ENCODE results near the gene SH3GL2. TPM values are rescaled to one million over a fixed set of nuclear protein-coding genes. Genes with fewer than 3 reads are reported as not detected.

Gene SH3GL2
- total RNA-seq, 4 donors from 2014 or later: 3.6 to 6.8 (median 4.7) TPM

DNA sequence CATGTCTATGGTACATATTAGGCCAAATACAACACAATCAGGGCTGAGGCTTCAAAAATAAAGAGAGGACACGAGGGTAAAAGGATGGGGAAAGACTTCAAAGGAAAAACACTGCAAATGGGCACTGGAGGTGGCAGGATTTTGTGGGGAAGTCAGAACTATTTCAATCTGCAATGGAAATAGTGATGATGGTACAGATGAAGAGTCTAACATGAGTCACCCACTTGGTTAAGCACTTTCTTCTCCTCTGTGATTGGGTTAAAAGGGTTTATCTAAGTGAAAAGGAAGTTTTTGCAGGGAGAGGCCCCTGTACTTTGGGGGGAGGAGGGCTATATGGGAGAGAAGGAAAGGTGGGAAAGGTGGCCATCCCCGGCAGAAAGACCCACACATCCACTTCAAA, 4.5 kb upstream of the SH3GL2 start:
- TF ChIP-seq POLR2AphosphoS5 (IDR thresholded peaks at IDR 0.05) (no peak), EP300 (IDR thresholded peaks at IDR 0.05) (no peak), POLR2A (IDR thresholded peaks at IDR 0.05) (no peak)
- TF ChIP-seq, protein P1, sequence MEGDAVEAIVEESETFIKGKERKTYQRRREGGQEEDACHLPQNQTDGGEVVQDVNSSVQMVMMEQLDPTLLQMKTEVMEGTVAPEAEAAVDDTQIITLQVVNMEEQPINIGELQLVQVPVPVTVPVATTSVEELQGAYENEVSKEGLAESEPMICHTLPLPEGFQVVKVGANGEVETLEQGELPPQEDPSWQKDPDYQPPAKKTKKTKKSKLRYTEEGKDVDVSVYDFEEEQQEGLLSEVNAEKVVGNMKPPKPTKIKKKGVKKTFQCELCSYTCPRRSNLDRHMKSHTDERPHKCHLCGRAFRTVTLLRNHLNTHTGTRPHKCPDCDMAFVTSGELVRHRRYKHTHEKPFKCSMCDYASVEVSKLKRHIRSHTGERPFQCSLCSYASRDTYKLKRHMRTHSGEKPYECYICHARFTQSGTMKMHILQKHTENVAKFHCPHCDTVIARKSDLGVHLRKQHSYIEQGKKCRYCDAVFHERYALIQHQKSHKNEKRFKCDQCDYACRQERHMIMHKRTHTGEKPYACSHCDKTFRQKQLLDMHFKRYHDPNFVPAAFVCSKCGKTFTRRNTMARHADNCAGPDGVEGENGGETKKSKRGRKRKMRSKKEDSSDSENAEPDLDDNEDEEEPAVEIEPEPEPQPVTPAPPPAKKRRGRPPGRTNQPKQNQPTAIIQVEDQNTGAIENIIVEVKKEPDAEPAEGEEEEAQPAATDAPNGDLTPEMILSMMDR (IDR thresholded peaks at IDR 0.05): no peak
- Histone ChIP-seq H3K27me3 (peaks cover 19% of the 10 kb centered on the region), H3K4me1 (peaks cover 0 to 13% (median 6%) of the 10 kb centered on the region in 3 donors), H3K4me3 (no peak overlapping the region), H3K9me3 (no peaks in the 10 kb centered on the region), H3K27ac (no peak overlapping the region), H3K36me3 (no peaks in the 10 kb centered on the region)
- no peak for ATAC-seq
- 32 to 74% methylated on average over 2 of the region's 2 CpGs for WGBS, 2 donors (ENCODE audit: low coverage in 1 of 2)

DNA sequence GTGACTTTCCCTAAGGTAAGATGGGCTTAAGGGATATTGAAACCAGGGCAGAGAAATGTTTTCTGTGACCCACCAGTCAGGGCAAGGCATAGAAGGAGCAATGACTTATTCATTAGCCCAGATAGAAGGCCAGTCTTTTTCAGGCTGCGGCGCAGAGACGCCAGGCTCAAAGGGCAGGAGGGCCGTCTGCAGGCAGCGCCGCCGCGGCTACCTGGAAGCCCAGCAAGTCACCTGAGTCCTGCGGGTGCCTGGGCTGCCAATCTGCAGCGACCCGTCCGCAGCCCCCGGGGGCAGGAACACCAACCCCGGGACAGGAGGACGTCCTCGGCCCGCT, 322 bp upstream of the SH3GL2 start:
- Histone ChIP-seq H3K9me3 (no peaks in the 10 kb centered on the region), H3K36me3 (no peaks in the 10 kb centered on the region), H3K4me3 (peak overlapping the region; percentile 67 to 79), H3K27me3 (peaks cover 25% of the 10 kb centered on the region), H3K27ac (peak overlapping the region in 1 of 4 donors; percentile 62), H3K4me1 (peaks cover 0 to 20% (median 6%) of the 10 kb centered on the region in 3 donors)
- no peak for ATAC-seq
- 16% methylated on average over 5 of the region's 17 CpGs; no CpG with 5 or more reads in 1 of the 2 donors for WGBS, 2 donors (ENCODE audit: low coverage in 1 of 2)
- TF ChIP-seq POLR2AphosphoS5 (IDR thresholded peaks at IDR 0.05) (no peak), EP300 (IDR thresholded peaks at IDR 0.05) (no peak), POLR2A (IDR thresholded peaks at IDR 0.05) (no peak)
- TF ChIP-seq, protein P1 (IDR thresholded peaks at IDR 0.05): no peak

DNA sequence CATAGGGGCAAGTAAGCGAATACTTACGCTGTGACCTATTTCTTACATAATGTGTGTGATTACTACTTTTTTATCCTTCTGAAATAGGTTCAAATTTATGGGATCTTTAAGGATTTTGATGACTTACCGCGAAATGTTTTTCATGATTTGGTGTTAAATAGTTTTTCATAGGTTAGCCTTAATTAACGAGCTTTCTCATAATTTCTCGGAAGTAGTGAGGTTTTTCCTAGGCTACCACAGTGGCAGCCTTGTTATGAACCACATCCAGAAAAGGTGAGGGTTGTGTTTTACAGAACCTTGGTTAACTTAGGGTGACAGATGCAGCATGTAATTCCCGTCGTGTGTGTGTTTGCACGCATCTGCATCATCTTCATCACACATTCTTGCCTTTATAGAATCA, 1.3 kb downstream of the SH3GL2 start:
- 73 to 92% methylated on average over 6 to 9 of the region's 9 CpGs for WGBS, 2 donors (ENCODE audit: low coverage in 1 of 2)
- Histone ChIP-seq H3K9me3 (no peaks in the 10 kb centered on the region), H3K4me3 (no peak overlapping the region), H3K36me3 (no peaks in the 10 kb centered on the region), H3K4me1 (peaks cover 0 to 20% (median 6%) of the 10 kb centered on the region in 3 donors), H3K27ac (no peak overlapping the region), H3K27me3 (peaks cover 25% of the 10 kb centered on the region)
- ATAC-seq: no peak
- TF ChIP-seq EP300 (IDR thresholded peaks at IDR 0.05) (no peak), POLR2A (IDR thresholded peaks at IDR 0.05) (no peak), POLR2AphosphoS5 (IDR thresholded peaks at IDR 0.05) (no peak)
- TF ChIP-seq, protein P1 (IDR thresholded peaks at IDR 0.05): no peak

DNA sequence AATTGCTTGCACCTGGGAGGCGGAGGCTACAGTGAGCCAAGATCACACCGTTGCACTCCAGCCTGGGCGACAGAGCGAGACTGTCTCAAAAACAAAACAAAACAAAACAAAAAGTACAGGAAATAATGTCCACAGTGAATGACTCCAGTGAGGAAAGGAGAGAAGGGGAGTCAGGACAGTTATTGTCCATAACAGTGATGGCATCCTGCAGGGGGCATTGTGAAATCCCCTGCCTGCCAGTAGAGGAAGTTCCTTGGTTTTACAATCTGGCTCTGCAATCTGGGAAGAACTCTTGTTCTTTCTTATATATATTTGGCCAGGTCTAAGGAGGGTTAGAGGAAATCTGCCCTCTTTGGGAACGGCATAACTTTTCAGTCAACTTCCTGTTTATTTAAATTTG, 8.2 kb downstream of the SH3GL2 start:
- no peaks in the 10 kb centered on the region for H3K4me1 ChIP-seq
- no peak for ATAC-seq
- TF ChIP-seq EP300 (IDR thresholded peaks at IDR 0.05): no peak
- TF ChIP-seq POLR2A (IDR thresholded peaks at IDR 0.05): no peak
- TF ChIP-seq, protein P1 (IDR thresholded peaks at IDR 0.05): no peak
- TF ChIP-seq POLR2AphosphoS5 (IDR thresholded peaks at IDR 0.05): no peak
- H3K27ac ChIP-seq: no peak overlapping the region
- no peaks in the 10 kb centered on the region for H3K9me3 ChIP-seq
- WGBS, 2 donors (ENCODE audit: low coverage in 1 of 2): 73 to 84% methylated on average over 4 to 5 of the region's 5 CpGs
- no peaks in the 10 kb centered on the region for H3K36me3 ChIP-seq
- H3K27me3 ChIP-seq: no peaks in the 10 kb centered on the region
- no peak overlapping the region for H3K4me3 ChIP-seq

DNA sequence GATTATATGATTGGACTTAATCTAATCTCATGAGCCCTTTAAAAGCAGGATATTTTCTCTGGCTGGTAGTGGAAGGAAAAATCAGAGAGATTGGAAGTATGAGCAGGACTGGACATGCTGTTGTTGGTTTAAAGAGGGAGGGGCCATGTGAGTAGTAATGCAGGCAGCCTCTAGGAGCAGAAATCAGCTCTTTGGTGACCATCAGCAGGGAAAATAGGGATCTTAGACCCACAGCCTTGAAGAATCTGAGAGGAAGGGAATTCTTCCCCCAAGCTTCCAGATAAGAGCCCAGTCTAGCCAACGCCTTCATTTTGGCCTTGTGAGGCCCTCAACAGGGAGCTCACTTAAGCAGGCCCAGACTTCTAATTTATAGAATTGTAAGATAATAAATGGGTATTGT, 9.5 kb downstream of the SH3GL2 start:
- ATAC-seq: no peak
- no peak overlapping the region for H3K27ac ChIP-seq
- TF ChIP-seq EP300 (IDR thresholded peaks at IDR 0.05) (no peak), POLR2A (IDR thresholded peaks at IDR 0.05) (no peak), POLR2AphosphoS5 (IDR thresholded peaks at IDR 0.05) (no peak)
- TF ChIP-seq, protein P1 (IDR thresholded peaks at IDR 0.05): no peak

More for the DNA sequence above, 9.5 kb downstream of the SH3GL2 start:
- 67% methylated on average over 1 of the region's 1 CpG; no CpG with 5 or more reads in 1 of the 2 donors for WGBS, 2 donors (ENCODE audit: low coverage in 1 of 2)
- Histone ChIP-seq H3K27me3 (no peaks in the 10 kb centered on the region), H3K36me3 (no peaks in the 10 kb centered on the region), H3K4me3 (no peak overlapping the region), H3K9me3 (no peaks in the 10 kb centered on the region), H3K4me1 (no peaks in the 10 kb centered on the region)
